ENCODE data around the gene TBATA.

Gene TBATA

GRCh38 chr10:70759781-70760180 is 25.4 kb downstream of the TBATA start:
- DNase-seq: no peak

GRCh38 chr10:70758757-70759514 is 26.2 kb downstream of the TBATA start:
- peak; percentile 77 to 78 for DNase-seq

- DNase-seq: no peak
These were observed 27.3 kb downstream of the TBATA start for GRCh38 chr10:70757856-70758255.

GRCh38 chr10:70756700-70757360 is 28.3 kb downstream of the TBATA start:
- DNase-seq: no peak

GRCh38 chr10:70753841-70754621 is 31.1 kb downstream of the TBATA start:
- DNase-seq: no peak

GRCh38 chr10:70753026-70753663 is 32.0 kb downstream of the TBATA start:
- no peak for DNase-seq

- DNase-seq: no peak
These were observed 32.6 kb downstream of the TBATA start for GRCh38 chr10:70752571-70752970.

GRCh38 chr10:70751991-70752390 is 33.2 kb downstream of the TBATA start:
- no peak for DNase-seq

GRCh38 chr10:70751356-70751755 is 33.8 kb downstream of the TBATA start:
- no peak for DNase-seq

GRCh38 chr10:70750156-70750703 is 34.9 kb downstream of the TBATA start:
- DNase-seq: no peak

GRCh38 chr10:70749756-70750155 is 35.4 kb downstream of the TBATA start:
- DNase-seq: no peak

GRCh38 chr10:70748801-70749573 is 36.2 kb downstream of the TBATA start:
- no peak for DNase-seq

- DNase-seq: no peak
These were observed 36.9 kb downstream of the TBATA start for GRCh38 chr10:70748305-70748704.

GRCh38 chr10:70747192-70747965 is 37.8 kb downstream of the TBATA start:
- no peak for DNase-seq

GRCh38 chr10:70745555-70745954 is 39.6 kb downstream of the TBATA start:
- DNase-seq: no peak

- no peak for DNase-seq
These were observed 40.5 kb downstream of the TBATA start for GRCh38 chr10:70744617-70745143.

- DNase-seq: no peak
These were observed 41.3 kb downstream of the TBATA start for GRCh38 chr10:70743879-70744278.

GRCh38 chr10:70743430-70743788 is 41.8 kb downstream of the TBATA start:
- DNase-seq: no peak

GRCh38 chr10:70742537-70743429 is 42.4 kb downstream of the TBATA start:
- DNase-seq: no peak

Data from activated T-cell treated with anti-CD3 and anti-CD28 coated beads, Interleukin-2, amount 50 U/mL, for 48 hours (primary cell).